NCI-H2029 (cell line): ENCODE measurements around the gene TRAFD1.
"Not testable (repeated sequence)": the region's sequence is repeated elsewhere in the genome, so short reads cannot be mapped to it uniquely, and the experiment has no call there.

Experiments
- DNase-seq: peaks from one replicate; lab custom pipeline; 2025; lab: John Stamatoyannopoulos, UW

TRAFD1 gene

DNA sequence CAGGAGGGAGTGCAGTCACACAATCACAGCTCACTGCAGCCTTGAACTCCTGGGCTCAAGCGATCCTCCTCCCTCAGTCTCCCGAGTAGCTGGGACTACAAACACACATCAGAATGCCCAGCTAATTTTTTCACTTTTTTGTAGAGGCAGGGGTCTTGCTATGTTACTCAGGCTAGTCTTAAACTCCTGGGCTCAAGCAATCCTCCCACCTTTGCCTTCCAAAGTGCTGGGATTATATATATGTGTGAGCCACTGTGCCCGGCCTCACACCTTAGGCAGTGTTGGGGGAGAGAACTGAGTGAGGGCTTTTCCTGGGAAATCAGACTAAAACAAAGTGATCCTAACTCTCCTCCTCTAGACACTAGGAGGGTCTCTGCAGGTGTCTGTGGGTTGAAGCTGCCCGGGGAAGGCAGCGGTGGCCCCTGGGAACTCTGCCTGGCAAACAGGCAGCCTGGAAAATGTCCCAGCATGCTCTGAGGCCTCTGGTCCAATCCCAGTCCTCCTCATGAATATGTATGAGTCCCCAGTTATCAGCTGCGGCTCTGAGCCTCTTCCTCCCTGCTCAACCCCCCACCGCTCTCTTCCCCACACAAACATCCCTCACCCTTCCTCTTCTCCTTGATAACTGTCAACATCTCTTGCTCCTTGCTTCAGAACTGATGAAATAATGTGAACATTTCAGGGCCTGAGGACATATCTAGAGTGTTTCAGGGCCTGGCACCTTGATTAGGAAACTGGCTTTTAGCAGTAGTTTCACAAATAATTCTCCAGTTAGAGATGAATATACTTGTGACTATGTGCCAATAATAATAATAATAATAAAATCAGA, 8.9 kb upstream of the TRAFD1 start:
- DNase-seq = peak; percentile 65

DNA sequence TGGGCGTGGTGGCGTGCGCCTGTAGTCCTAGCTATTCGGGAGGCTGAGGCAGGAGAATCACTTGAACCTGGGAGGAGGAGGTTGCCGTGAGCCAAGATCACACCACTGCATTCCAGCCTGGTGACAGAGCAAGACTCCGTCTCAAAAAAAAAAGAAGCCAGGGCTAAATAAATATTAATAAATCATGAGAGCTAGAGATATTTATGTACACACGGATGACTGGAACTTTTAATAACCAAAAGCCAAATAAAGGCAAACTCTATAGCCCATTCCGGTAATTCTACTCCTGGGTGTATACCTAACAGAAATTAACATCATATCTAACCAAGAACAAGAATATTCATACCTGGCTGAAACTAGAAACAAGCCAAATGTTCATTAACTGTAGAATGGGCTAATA, 7.7 kb upstream of the TRAFD1 start:
- DNase-seq = no peak

GRCh38 chr12:112121780-112122565, 3.4 kb upstream of the TRAFD1 start:
- DNase-seq = peak; percentile 19

DNA sequence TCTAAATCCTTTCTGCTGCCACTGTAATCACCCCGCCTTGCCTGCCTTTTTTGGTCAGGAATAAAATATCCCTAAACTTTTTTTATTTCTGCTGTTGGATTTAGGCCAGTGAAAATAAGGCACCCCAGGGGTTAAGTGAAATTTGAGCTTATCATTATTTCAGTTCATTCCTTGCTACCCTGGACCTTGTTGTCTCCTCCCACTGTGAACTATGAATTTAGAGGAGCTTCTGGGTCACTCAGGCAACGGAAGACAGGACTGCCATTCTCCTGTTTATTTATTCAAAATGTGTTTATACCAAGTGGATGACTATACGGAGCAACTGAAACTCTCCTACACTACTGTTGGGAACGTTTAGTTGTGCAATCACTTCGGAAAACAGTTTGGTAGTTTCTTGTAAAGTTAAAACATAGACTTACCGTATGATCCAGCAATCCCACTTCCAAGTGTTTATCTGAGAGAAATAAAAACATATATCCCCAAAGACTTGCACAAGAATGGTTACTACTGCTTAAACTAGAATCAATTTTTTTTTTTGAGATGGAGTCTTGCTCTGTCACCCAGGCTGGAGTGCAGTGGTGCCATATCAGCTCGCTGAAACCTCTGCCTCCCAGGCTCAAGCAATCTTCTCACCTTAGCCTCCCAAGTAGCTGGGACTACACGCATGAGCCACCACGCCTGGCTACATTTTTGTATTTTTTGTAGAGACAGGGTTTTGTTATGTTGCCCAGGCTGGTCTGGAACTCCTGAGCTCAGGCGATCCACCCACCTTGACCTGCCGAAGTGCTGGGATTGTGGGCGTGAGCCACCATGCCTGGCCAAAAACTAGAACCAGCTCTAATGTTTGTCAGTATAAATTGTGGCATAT, 2.3 kb upstream of the TRAFD1 start:
- DNase-seq = peak; percentile 10

- no peak for DNase-seq
These were observed 476 bp upstream of the TRAFD1 start for GRCh38 chr12:112124918-112125249.

DNA sequence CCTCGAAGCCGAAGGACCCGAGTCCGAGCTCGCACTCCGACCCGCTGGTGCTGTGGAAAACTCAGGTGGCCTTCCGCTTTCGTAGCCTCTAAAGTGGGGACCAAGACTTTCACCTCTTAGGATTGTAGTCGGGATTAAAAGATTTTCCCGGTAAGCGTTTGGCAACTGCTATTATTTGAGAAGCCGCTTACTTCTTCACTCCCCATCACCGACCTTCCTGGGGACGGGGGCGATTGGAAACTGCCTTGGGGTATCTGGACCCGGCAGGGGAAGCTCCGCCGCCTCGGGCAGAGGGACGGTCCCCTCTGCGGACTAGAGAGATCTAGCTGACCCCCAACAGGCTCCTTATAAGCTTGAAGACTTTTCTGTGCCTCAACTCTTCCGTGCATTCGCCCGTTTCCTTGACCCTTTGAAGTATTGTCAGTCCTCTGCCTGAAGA, 659 bp downstream of the TRAFD1 start:
- no peak for DNase-seq

DNA sequence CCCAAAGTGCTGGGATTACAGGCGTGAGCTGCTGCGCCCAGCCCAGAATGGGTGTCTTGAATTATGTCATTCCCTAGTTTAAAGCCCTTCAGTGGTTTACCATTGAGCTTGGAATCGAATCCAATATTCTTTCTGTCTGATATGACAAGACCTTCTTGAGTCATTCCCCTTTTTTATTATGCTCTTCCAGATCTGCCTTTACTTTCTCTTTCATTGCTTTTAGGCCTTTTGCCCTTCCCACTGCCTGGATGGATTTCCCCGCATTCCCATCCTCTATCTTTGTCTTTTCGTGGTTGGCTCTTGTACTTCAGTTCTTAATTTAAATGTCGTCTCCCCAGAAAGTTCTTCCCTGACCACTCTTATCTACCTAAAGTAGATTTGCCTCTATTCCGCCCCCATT, 1.6 kb downstream of the TRAFD1 start:
- DNase-seq = no peak

DNA sequence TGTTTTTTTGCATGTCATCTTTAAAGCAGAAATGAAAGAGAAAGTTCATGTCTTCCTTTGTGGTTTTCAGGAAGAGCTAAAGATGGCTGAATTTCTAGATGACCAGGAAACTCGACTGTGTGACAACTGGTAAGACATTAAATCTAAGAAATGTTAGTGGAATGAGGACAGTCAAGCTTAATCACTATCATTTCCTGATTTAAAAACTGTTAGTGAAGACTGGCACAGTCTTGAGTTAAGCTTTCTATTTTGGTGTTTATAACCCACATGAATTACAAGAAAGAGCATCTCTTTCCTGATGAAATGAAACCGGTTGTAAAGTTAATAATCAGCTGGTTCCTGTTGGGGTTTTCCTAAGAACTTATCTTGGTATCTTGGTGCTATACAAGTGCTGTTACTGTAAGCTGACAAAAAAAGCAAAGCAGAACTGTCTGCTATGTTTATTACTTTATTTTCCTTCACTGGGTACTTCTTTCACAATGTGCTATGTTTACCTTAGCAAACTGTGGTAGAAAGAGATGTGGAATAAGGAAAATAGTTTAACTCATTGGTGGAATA, 5.2 kb downstream of the TRAFD1 start:
- no peak for DNase-seq

- no peak for DNase-seq
These were observed 6.3 kb downstream of the TRAFD1 start for GRCh38 chr12:112131686-112132085.

DNA sequence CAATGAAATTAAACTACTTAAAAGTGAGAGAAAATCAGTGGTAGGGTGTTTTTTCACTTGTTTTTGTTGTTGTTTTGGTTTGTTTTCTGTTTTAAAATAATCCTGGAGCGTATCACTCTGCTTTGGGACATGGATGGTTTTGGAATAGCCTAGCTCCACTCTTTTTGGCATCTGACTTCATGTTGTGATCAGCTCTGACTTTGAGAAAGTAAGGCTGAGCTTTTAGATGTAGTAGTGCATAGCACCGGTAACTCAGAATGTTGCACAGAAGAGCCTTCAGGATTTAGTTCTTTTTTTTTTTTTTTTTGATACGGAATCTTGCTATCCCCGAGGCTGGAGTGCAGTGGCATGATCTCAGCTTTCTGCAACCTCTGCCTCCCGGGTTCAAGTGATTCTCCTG, 8.1 kb downstream of the TRAFD1 start:
- DNase-seq = no peak

- DNase-seq = no peak
These were observed 9.4 kb downstream of the TRAFD1 start for GRCh38 chr12:112134731-112135130.

DNA sequence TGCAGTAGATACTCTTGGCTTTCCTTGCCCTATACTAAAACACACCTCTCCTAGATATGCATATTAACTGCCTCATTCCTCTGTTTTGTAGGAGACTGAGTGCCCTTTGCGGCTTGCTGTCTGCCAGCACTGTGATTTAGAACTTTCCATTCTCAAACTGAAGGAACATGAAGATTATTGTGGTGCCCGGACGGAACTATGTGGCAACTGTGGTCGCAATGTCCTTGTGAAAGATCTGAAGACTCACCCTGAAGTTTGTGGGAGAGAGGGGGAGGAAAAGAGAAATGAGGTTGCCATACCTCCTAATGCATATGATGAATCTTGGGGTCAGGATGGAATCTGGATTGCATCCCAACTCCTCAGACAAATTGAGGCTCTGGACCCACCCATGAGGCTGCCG, 15.4 kb downstream of the TRAFD1 start:
- no peak for DNase-seq

DNA sequence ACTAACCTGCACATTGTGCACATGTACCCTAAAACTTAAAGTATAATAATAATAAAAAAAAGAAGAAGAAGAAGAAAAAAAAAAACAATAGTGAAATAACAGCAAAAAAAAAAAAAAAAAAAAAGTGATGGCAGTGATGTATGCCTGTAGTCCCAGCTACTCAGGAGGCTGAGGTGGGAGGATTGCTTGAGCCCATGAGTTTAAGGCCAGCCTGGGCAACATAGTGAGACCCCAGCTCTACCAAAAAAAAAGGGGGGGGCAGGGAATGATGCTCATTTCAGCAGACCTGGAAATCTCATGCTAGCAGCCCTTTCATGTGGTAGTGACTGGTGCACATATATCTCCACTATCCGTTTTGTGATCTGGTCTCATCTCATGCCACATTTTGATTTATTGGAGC, 20.8 kb downstream of the TRAFD1 start:
- DNase-seq = no peak

GRCh38 chr12:112148031-112148513, 22.7 kb downstream of the TRAFD1 start:
- DNase-seq = peak; percentile 7

DNA sequence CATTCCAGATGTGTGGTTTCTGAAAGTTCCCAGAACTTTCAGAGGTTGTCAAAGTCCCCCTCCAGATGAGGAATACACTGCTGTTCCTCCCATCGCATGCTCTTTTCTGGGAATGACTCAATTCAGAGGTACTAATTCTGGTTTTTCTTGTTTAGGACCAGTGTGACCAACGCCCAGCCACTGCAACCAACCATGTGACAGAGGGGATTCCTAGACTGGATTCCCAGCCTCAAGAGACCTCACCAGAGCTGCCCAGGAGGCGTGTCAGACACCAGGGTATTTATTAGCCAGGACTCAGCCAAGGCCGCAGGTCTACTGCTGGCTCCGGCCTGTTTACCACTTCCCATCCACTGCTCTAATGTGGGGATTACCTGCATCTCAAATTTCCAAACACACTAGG, 24.2 kb downstream of the TRAFD1 start:
- DNase-seq = no peak

- no peak for DNase-seq
These were observed 26.6 kb downstream of the TRAFD1 start for GRCh38 chr12:112151766-112152541.

GRCh38 chr12:112153181-112153892, 28.0 kb downstream of the TRAFD1 start:
- DNase-seq = no peak

DNA sequence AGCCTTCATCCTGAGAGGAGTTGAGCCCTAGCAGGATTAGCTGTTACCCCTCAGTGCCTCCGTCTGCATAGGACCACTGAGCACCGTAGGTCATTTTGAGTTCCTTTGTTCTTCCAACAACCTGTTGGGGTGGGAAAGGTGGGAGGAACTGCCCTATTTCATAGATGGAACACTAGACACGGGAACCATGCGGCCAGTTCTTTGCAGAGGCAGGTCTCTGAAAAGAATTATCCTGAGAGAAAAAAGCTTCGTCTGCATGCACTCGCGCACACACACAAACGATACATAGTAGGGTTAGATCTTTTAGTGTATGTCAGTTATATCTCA, 28.5 kb downstream of the TRAFD1 start:
- no peak for DNase-seq

- not testable (repeated sequence) for DNase-seq
These were observed 33.2 kb downstream of the TRAFD1 start for GRCh38 chr12:112158461-112159145.

GRCh38 chr12:112159146-112159541, 33.8 kb downstream of the TRAFD1 start:
- DNase-seq = no peak
